ENCODE results near the gene PFN1. TPM values are rescaled to one million over a fixed set of nuclear protein-coding genes. Genes with fewer than 3 reads are reported as not detected.
"Not testable (repeated sequence)": the region's sequence is repeated elsewhere in the genome, so short reads cannot be mapped to it uniquely, and the experiment has no call there.

Gene PFN1
- total and polyA plus RNA-seq, 2 donors, result 205 to 1,651 TPM

- DNase-seq (ENCODE audit: extremely low spot score), result no peak
- Histone ChIP-seq H3K4me3 (ENCODE audit: low read depth, low read length) (no peak overlapping the region), H3K4me1 (ENCODE audit: insufficient read depth) (no peaks in the 10 kb centered on the region), H3K27ac (ENCODE audit: low read depth) (no peak overlapping the region), H3K36me3 (ENCODE audit: insufficient read depth) (no peaks in the 10 kb centered on the region)
Measured at GRCh38 chr17:4935650-4936049, 12.7 kb downstream of the PFN1 start.

DNA sequence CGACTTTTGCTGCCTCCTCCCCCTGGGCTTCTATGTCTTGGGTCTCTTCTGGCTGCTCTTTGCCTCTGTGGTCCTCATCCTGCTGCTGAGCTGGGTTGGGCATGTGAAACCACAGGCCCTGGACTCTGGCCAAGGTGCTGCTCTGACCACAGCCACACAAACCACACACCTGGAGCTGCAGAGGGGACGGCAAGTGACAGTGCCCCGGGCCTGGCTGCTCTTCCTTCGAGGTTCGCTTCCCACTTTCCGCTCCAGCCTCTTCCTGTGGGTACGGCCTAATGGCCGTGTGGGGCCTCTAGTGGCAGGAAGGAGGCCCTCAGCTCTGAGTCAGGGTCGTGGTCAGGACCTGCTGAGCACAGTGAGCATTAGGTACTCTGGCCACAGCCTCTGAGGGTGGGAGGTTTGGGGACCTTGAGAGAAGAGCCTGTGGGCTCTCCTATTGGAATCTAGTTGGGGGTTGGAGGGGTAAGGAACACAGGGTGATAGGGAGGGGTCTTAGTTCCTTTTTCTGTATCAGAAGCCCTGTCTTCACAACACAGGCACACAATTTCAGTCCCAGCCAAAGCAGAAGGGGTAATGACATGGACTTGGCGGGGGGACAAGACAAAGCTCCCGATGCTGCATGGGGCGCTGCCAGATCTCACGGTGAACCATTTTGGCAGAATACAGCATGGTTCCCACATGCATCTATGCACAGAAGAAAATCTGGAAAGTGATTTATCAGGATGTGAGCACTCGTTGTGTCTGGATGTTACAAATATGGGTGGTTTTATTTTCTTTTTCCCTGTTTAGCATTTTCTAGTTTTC, 14.0 kb downstream of the PFN1 start:
- no peak overlapping the region for H3K27ac ChIP-seq (ENCODE audit: low read depth)
- no peak overlapping the region for H3K4me3 ChIP-seq (ENCODE audit: low read depth, low read length)
- 23% methylated on average over 14 of the region's 14 CpGs for WGBS
- H3K4me1 ChIP-seq (ENCODE audit: insufficient read depth), result no peaks in the 10 kb centered on the region
- DNase-seq (ENCODE audit: extremely low spot score), result no peak
- H3K36me3 ChIP-seq (ENCODE audit: insufficient read depth), result no peaks in the 10 kb centered on the region

DNA sequence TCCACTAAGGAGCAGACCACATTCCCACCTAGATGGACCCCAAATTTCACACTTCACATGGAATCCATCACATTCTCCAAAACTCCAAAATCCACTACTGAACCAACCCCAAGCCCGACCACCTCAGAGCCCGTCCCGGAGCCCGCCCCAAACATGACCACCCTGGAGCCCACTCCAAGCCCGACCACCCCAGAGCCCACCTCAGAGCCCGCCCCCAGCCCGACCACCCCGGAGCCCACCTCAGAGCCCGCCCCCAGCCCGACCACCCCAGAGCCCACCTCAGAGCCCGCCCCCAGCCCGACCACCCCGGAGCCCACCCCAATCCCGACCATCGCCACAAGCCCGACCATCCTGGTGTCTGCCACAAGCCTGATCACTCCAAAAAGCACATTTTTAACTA, 14.7 kb downstream of the PFN1 start:
- WGBS, result 75% methylated on average over 16 of the region's 16 CpGs

GRCh38 chr17:4932756-4933155, 15.6 kb downstream of the PFN1 start:
- DNase-seq (ENCODE audit: extremely low spot score), result no peak
- no peak overlapping the region for H3K27ac ChIP-seq (ENCODE audit: low read depth)
- H3K4me1 ChIP-seq (ENCODE audit: insufficient read depth), result no peaks in the 10 kb centered on the region
- WGBS, result 89% methylated on average over 12 of the region's 12 CpGs
- H3K36me3 ChIP-seq (ENCODE audit: insufficient read depth), result no peaks in the 10 kb centered on the region
- H3K4me3 ChIP-seq (ENCODE audit: low read depth, low read length), result no peak overlapping the region

More for the DNA sequence above, 14.7 kb downstream of the PFN1 start:
- Histone ChIP-seq H3K27ac (ENCODE audit: low read depth) (no peak overlapping the region), H3K4me1 (ENCODE audit: insufficient read depth) (no peaks in the 10 kb centered on the region), H3K36me3 (ENCODE audit: insufficient read depth) (no peaks in the 10 kb centered on the region), H3K4me3 (ENCODE audit: low read depth, low read length) (no peak overlapping the region)
- DNase-seq (ENCODE audit: extremely low spot score), result no peak

DNA sequence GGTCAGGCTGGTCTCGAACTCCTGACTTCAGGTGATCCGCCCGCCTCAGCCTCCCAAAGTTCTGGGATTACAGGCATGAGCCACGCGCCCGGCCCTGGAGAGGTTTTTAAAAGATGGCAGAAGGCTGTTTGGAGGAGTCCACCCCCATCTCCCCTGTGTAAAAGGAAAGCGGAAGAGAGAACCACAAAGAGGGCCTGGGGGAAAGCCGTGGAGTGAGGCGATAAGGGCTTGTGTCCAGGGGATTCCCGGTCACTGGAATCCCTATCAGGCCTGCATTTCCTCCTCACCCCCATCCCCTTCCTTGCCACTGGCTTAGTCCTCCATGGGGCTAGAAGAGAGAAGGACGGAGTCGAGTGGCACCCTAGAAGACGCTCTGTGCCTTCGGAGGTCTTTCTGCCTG, 16.4 kb downstream of the PFN1 start, which contains the start of gene GP1BA:
TSS of gene GP1BA (plus strand) at position 315 of the 400 bp plus-strand sequence. CDS start 328 bp downstream, outside the sequence.
- Histone ChIP-seq H3K4me3 (ENCODE audit: low read depth, low read length) (no peak within 1 kb of the TSS), H3K27ac (ENCODE audit: low read depth) (no peak within 1 kb of the TSS), H3K36me3 (ENCODE audit: insufficient read depth) (no peaks in the 10 kb centered on the region), H3K4me1 (ENCODE audit: insufficient read depth) (no peaks in the 10 kb centered on the region)
- 86% methylated on average over 14 of the region's 14 CpGs for WGBS
- DNase-seq (ENCODE audit: extremely low spot score), result no peak

- Histone ChIP-seq H3K4me1 (ENCODE audit: insufficient read depth) (no peaks in the 10 kb centered on the region), H3K27ac (ENCODE audit: low read depth) (no peak overlapping the region), H3K36me3 (ENCODE audit: insufficient read depth) (no peaks in the 10 kb centered on the region), H3K4me3 (ENCODE audit: low read depth, low read length) (no peak overlapping the region)
- WGBS, result 96% methylated on average over 18 of the region's 18 CpGs
- no peak for DNase-seq (ENCODE audit: extremely low spot score)
Measured at GRCh38 chr17:4928881-4929280, 19.4 kb downstream of the PFN1 start.

- WGBS, result 81% methylated on average over 24 of the region's 24 CpGs
- not testable (repeated sequence) for H3K27ac ChIP-seq (ENCODE audit: low read depth); H3K4me3 ChIP-seq (ENCODE audit: low read depth, low read length); H3K4me1 ChIP-seq (ENCODE audit: insufficient read depth); DNase-seq (ENCODE audit: extremely low spot score); H3K36me3 ChIP-seq (ENCODE audit: insufficient read depth)
Measured at GRCh38 chr17:4926577-4927335, 21.6 kb downstream of the PFN1 start.

GRCh38 chr17:4921320-4921719, 27.0 kb downstream of the PFN1 start:
- Histone ChIP-seq H3K4me3 (ENCODE audit: low read depth, low read length) (no peak overlapping the region), H3K27ac (ENCODE audit: low read depth) (no peak overlapping the region), H3K4me1 (ENCODE audit: insufficient read depth) (no peaks in the 10 kb centered on the region), H3K36me3 (ENCODE audit: insufficient read depth) (no peaks in the 10 kb centered on the region)
- DNase-seq (ENCODE audit: extremely low spot score), result no peak
- whole genome bisulfite sequencing, result 90% methylated on average over 4 of the region's 4 CpGs

DNA sequence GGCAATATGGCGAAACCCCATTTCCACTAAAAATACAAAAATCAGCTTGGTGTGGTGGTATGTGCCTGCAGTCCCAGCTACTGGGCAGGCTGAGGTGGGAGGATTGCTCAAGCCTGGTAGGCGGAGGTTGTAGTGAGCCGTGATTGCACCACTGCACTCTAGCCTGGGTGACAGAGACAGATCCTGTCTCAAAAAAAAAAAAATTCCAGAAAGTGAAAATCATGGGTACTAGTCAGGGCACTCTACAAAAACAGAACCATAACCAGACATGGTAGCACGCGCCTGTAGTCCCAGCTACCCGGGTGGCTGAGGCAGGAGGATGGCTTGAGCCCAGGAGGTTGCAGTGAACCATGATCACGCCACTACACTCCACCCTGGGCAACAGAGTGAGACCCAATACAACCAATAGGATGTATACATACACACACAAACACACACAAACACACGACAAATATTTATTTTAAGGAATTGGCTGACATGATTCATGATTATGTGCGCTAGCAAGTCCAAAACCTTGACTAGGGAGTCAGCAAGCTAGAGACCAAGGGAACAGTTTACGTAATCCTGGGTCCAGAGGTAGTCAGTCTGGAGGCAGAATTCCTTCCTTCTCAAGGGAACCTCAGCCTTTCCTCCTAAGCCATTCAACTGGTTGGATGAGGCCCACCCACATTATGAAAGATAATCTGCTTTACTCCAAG, 27.8 kb downstream of the PFN1 start:
- 87% methylated on average over 10 of the region's 10 CpGs for WGBS
- Histone ChIP-seq H3K4me1 (ENCODE audit: insufficient read depth) (no peaks in the 10 kb centered on the region), H3K27ac (ENCODE audit: low read depth) (no peak overlapping the region), H3K4me3 (ENCODE audit: low read depth, low read length) (no peak overlapping the region), H3K36me3 (ENCODE audit: insufficient read depth) (no peaks in the 10 kb centered on the region)
- DNase-seq (ENCODE audit: extremely low spot score), result no peak

DNA sequence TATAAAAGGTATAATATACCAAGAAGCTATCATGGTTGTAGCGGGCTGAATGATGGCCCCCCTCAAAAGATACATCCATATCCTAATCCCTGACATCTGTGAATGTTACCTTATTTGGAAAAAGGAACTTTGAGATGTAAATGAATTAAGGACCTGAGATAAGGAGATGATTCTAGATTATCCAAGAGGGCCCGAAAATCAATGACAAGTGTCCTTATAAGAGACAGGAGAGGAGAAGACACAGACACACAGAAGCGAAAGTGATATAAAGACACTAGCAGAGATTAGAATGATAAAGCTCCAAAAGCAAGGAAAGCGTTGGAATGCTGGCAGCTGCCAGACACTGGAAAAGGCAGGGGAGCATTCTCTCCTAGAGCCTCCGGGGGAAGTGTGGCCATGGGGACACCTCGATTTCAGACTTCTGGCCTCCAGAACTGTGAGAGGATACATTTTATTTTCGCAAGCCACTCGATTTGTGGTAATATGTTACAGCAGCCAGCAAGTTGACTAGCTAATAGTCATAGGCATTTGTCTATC, 28.8 kb downstream of the PFN1 start:
- no peaks in the 10 kb centered on the region for H3K36me3 ChIP-seq (ENCODE audit: insufficient read depth)
- DNase-seq (ENCODE audit: extremely low spot score), result no peak
- WGBS, result 44% methylated on average over 8 of the region's 8 CpGs
- no peaks in the 10 kb centered on the region for H3K4me1 ChIP-seq (ENCODE audit: insufficient read depth)
- H3K4me3 ChIP-seq (ENCODE audit: low read depth, low read length), result no peak overlapping the region
- H3K27ac ChIP-seq (ENCODE audit: low read depth), result no peak overlapping the region

GRCh38 chr17:4914551-4914950, 33.8 kb downstream of the PFN1 start:
- H3K4me1 ChIP-seq (ENCODE audit: insufficient read depth); H3K4me3 ChIP-seq (ENCODE audit: low read depth, low read length); H3K36me3 ChIP-seq (ENCODE audit: insufficient read depth); H3K27ac ChIP-seq (ENCODE audit: low read depth); DNase-seq (ENCODE audit: extremely low spot score): not testable (repeated sequence)
- WGBS, result 92% methylated on average over 4 of the region's 4 CpGs

DNA sequence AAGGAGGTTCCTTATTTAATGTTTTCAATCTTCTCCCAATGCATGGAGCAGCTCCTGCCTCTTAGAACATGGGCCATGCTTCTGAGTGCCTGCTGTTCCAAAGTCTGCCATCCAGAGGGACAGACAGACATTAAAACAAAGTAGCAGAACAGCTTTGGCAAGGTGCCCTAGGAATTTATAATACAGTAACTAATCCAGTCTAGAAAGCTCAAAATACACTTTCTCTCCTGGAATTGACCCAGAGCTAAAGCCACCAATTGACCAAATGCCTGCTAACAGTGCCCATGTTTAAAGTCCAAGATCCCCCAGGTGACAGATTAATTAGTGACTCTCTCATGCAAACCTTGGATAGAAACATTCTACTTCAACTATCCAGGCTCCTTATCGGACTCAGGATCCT, 34.3 kb downstream of the PFN1 start:
- DNase-seq (ENCODE audit: extremely low spot score), result no peak
- Histone ChIP-seq H3K4me1 (ENCODE audit: insufficient read depth) (no peaks in the 10 kb centered on the region), H3K4me3 (ENCODE audit: low read depth, low read length) (no peak overlapping the region), H3K27ac (ENCODE audit: low read depth) (no peak overlapping the region), H3K36me3 (ENCODE audit: insufficient read depth) (no peaks in the 10 kb centered on the region)
- 61% methylated on average over 1 of the region's 1 CpG for WGBS

DNA sequence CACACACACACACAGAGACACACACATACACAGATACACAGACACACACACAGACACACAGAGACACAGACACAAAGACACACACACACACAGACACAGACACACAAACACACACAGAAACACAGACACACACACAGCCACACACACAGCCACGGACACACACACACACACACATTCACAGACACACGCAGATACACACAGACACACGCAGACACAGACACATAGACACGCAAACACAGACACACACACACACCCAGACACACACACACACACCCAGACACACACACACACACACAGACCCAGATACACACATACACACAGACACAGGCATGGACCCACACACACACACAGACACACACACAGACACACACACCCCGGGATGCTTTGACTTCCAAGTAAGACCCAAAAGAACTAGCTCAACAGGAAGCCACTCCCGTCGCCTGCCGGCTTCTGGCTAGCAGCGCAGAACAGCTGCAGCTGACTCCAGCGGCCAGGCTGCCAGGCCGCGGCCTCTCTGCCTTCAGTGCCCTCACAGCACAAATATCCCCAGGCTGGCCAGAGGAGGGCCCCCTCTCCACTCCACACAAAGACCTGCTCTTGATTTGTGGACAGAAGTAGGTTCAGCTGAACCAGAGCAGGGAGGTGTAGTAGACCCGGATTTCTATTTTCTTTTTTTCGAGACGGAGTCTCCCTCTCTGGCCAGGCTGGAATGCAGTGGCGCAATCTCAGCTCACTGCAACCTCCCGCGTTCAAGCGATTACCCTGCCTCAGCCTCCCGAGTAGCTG, 39.4 kb downstream of the PFN1 start:
- WGBS, result 20% methylated on average over 20 of the region's 20 CpGs

More for the DNA sequence above, 39.4 kb downstream of the PFN1 start:
- no peaks in the 10 kb centered on the region for H3K36me3 ChIP-seq (ENCODE audit: insufficient read depth)
- no peak overlapping the region for H3K4me3 ChIP-seq (ENCODE audit: low read depth, low read length)
- no peaks in the 10 kb centered on the region for H3K4me1 ChIP-seq (ENCODE audit: insufficient read depth)
- DNase-seq (ENCODE audit: extremely low spot score), result peak; percentile 52
- H3K27ac ChIP-seq (ENCODE audit: low read depth), result no peak overlapping the region

All from urinary bladder (tissue), 4 donors.